Right forelimb (tissue), 1 donor: Measurements from ENCODE around the gene PADI6.

ENCODE experiments used
- DNase-seq: peaks from one replicate; pipeline ENCODE4 v3.0.0-alpha.2; 2018

PADI6 gene

DNA sequence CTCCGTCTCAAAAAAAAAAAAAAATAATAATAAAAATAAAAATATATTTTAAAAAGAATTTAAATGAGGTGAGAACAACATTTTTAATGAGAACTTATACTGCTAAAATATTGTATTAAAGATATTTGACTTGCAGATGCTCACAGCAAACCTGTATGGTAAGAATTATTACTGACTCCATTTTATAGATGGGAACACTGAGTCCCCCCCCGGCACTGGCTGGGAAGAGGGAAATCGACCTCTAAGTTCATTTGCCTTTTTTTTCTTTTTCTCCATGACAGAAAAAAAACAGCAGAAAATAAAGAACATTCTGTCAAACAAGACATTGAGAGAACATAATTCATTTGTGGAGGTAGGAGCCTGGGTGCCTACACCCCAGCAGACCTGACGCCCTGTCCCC, 13.4 kb upstream of the PADI6 start:
- no peak for DNase-seq

DNA sequence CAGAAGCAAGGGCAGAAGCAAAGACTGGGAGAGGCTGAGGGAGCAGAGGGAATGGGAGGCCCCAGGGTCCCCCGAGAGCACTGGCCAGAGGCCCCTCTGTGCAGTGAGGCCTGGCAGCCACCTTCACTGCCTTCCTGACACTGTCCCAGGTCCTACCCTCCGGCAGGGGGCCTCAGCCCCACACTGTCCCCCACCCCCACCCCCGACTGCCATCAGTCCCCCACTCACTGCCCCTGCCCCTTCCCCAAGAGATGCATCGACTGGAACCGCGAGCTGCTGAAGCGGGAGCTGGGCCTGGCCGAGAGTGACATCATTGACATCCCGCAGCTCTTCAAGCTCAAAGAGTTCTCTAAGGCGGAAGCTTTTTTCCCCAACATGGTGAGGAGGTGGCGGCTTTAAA, 13.0 kb upstream of the PADI6 start:
- DNase-seq = no peak

DNA sequence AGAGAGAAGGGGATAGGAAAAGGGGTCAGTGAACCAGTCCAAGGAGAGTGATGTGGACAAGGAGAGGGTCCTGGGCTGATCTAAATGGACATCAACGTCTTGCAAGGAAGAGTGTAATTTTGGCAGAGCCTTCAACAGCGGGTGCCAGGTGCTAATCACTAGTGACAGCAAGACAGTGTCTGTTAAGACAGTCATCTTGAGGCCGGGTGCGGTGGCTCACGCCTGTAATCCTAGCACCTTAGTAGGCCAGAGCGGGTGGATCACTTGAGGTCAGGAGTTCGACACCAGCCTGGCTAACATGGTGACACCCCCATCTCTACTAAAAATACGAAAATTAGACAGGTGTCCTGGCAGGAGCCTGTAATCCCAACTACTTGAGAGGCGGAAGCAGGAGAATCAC, 12.2 kb upstream of the PADI6 start:
- no peak for DNase-seq

DNA sequence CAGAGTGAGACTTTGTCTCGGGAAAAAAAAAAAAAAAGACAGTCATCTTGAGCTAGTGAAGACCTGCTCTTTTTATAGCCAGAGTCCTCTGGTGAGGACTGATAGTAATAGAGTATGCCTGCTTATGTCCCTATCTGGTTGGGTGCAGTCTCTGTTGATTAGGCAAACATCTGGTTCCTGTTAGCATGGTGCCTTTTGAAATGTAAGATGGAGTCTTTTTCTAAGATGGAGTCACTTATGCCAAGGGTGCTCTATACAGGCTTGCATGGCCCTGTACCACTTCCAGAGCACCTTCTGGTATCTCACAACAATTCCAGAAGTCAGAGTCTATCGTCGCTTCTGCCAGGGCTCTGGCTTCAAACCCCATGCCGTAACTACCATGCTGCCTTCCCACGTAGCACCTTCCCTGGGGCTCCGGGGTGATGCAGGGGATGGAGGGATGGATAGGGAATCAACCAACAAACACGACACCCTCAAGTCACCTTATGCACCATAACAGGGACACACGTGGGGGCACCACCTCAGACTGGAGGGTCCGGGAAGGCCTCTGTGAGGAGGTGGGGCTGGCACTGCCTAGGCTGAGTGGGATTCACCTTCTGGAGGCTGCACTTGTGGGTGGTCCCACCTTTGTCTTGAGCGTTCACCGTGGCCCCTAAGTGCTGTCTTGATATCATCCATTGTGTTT, 11.6 kb upstream of the PADI6 start:
- DNase-seq = no peak

GRCh38 chr1:17361687-17362086, 10.3 kb upstream of the PADI6 start:
- no peak for DNase-seq

DNA sequence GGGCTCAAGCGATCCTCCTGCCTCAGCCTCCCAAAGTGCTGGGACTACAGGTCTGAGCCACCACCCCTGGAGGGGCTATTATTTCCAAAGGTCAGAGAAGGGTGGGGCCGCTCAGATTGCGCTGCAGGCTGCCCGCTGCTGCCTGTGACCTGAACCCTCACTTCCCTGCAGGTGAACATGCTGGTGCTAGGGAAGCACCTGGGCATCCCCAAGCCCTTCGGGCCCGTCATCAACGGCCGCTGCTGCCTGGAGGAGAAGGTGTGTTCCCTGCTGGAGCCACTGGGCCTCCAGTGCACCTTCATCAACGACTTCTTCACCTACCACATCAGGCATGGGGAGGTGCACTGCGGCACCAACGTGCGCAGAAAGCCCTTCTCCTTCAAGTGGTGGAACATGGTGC, 8.6 kb upstream of the PADI6 start:
- no peak for DNase-seq

- DNase-seq = no peak
Observed at GRCh38 chr1:17363771-17364170, 8.2 kb upstream of the PADI6 start.

DNA sequence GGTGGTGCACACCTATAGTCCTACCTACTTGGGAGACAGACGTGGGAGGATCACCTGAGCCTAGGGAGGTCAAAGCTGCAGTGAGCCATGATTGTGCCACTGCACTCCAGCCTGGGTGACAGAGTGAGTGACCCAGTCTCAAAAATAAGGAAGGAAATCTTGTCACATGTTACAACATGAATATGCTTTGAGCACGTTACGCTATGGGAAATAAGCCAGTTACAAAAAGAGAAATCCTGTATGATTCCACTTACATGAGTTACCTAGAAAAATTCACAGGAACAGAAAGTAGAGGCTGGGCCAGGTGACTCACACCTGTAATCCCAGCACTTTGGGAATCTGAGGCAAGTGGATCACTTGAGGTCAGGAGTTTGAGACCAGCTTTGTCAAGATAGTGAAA, 6.7 kb upstream of the PADI6 start:
- DNase-seq = no peak

GRCh38 chr1:17369466-17369865, 2.5 kb upstream of the PADI6 start:
- DNase-seq = no peak

DNA sequence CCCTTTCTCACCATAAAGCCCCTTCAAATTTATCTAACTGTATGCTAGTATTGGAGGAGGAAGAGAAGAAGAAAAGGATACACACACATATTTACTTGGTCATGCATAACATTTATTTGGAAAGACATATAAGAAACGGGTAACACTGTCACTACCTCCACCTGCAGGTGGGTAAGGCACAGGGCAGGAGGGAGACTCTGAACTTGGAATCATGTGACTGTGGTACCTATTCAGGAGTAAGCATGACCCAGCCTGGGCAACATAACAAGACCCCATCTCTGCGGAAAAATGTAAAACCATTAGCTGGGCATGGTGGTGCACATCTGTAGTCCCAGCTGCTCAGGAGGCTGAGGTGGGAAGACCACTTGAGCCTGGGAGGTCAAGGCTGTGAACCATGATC, 1.4 kb upstream of the PADI6 start:
- DNase-seq = no peak

DNA sequence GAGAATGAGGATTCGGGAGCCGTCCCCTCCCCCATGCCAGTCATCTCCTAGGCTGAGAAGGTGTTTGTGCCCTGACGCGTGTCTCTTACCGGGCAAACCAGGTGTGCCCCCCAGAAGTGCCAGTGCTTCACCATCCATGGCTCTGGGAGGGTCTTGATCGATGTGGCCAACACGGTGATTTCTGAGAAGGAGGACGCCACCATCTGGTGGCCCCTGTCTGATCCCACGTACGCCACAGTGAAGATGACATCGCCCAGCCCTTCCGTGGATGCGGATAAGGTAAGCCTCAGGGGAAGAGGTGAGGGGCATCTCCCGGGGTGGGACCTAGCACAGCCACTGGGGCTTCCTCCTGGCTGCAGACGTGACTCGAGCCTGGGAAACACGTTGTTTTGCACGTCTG, 959 bp downstream of the PADI6 start:
- no peak for DNase-seq

DNA sequence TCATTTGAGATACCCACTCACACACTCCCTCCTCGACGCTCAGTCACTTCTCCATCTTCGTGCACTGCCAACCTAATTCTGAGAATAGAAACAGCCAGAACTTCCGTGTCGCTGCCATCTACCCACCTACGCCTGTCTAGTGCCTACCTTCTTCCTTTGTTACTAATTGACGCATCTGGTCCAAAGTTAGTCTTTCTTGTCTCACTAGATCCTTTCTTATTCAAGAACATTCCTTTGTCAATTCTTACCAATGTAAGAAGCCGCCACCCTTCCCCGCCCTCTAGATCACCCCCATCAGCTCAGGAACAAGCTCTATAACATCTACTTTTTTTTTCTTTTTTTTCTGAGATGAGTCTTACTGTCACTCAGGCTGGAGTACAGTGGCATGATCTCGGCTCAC, 3.7 kb downstream of the PADI6 start:
- DNase-seq = no peak

- DNase-seq = no peak
Observed at GRCh38 chr1:17377325-17377953, 5.4 kb downstream of the PADI6 start.

GRCh38 chr1:17381161-17381560, 9.2 kb downstream of the PADI6 start:
- DNase-seq = no peak

DNA sequence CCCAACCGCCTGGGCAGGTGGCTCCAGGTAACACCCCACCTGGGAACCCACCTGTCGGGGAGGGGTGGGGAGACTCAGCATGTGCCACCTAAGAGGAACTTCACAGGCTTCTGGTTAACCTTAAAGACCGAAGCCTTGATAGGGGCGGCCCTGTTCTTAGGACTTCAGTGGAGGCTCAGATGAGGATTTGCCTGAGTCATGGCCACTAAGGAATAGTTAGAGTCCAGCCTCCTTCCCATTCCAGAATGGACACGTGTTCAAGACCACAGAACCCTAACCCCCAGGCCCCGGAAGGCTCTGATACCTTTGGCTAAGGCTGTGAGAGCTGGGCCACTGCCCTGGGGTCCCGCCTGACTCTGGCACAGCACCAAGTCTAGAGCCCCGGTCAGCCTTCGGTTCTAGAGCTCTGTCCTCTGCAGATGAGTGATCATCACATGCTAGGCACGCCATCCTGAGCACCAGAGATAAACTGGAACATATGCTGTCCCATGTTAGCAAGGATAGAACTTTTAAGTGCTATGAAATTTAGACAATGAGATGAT, 20.3 kb downstream of the PADI6 start:
- DNase-seq = no peak

DNA sequence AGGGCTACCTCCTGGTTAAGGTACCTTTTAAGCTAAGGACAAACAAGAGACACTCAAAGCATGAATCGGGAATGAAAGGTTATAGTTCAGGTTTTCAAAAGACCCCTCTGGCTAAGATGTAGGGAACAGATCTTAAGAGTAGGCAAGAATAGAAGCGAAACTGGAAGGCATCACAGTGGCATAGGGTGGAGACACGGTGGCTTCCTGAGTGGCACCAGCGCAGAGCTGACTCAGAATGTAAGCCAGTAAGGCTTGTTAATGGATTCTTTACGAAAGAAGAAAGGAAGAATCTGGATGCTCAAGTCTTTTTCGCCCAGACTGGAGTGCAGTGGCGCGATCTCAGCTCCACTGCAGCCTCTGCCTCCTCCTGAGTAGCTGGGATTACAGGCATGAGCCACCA, 21.2 kb downstream of the PADI6 start:
- DNase-seq = no peak

GRCh38 chr1:17397910-17398695, 26.1 kb downstream of the PADI6 start:
- no peak for DNase-seq

GRCh38 chr1:17400725-17401341, 28.8 kb downstream of the PADI6 start:
- no peak for DNase-seq

GRCh38 chr1:17401841-17402240, 29.8 kb downstream of the PADI6 start:
- DNase-seq = no peak

DNA sequence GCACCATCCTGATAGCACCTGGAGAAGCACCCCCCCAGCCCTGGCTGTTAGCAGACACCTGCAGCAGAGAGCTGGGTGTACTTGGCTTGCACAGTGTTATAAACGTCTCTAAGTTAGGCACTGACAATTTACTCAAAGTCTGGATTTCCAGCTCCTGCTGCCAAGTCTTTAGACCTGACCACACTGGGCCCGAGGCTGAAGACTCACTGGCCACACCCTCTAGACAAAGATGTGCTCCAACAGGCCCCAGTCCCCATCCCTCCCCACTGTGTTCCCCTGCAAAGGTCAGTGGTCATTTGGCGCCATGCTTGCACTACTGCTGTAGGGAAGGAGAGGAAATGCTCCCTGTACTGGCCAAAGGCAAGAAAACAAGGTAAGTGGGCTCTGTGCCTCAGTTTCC, 31.1 kb downstream of the PADI6 start:
- no peak for DNase-seq

DNA sequence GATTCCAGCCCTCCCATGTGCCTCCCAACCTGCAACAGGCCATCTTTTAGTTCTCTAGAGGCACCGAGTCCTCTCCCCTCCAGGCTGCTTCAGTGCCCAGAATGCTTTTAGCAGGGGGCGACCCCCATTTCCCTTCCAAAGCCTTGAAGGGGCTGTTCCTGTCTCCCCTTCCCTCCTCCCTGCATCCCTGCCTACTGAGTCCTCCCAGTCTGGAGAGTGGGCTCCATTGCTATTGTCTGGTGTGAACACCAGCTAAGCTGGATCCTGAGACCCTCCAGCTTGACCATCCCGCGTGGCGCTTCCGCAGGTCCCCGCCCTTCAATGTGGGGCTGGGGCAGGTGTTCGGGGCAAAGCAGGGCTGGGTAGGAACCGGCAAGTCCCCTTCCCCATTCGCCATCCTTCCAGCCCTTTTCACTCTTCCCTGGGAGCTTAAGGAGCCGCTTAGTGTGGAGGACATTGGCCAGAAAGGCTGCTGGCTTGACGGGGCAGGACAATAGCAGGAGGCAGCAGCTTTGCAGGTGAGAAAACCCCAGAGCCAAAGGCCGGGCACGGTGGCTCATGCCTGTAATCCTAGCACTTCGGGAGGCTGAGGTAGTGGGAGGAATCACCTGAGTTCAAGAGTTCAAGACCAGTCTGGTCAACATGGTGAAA, 32.2 kb downstream of the PADI6 start:
- DNase-seq = no peak

DNA sequence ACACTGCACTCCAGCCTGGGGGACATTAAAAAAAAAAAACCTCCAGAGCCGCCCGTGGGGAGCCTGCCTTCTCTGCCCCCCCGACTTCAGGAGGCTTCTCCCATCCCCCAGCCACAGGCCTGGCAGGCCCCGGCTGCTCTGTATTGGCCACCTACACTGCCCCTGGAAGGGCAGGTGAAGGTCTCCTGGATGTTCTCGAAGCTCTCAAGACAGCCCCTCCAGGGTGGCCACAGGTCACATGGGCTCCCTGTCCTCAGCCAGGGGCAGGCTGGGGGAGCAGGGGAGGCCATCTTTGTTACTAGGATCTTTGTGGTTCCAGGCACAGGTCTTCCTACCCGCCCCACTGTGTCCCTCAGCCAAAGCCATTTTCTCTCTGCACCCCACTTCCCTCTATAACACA, 32.8 kb downstream of the PADI6 start:
- DNase-seq = no peak
